Left renal pelvis (tissue), 4 donors: ENCODE data around the gene ZNF646. TPM values are rescaled to one million over a fixed set of nuclear protein-coding genes. Genes with fewer than 3 reads are reported as not detected.

Experiments used
- DNase-seq, 4 donors: peaks; one replicate each; pipeline ENCODE4 v3.0.0-alpha.2; 2013; ENCODE audit warnings: low read depth in 4 of 4, low spot score in 3 of 4
- polyA plus RNA-seq, 4 donors: library from polyadenylated mRNA; unstranded; fragments of 120-200 nt; gene quantifications; one replicate each; pipeline ENCODE4 v1.2.1, GENCODE V29; 2013; ENCODE audit not compliant: insufficient read length in 4 of 4

The ZNF646 gene
- polyA plus RNA-seq, 4 donors = 10.3 to 15.0 (median 11.7) TPM

- DNase-seq = no peak
These were observed 31.5 kb downstream of the ZNF646 start for GRCh38 chr16:31105677-31106213.

GRCh38 chr16:31106509-31107464 is 32.6 kb downstream of the ZNF646 start:
- DNase-seq = no peak

GRCh38 chr16:31107465-31107867 is 33.2 kb downstream of the ZNF646 start:
- DNase-seq = no peak

- no peak for DNase-seq
These were observed 34.0 kb downstream of the ZNF646 start, which contains the start of gene BCKDK for GRCh38 chr16:31108035-31108793. Gene BCKDK (plus strand): TSS chr16:31108386. CDS start chr16:31109224, 838 bp downstream.

GRCh38 chr16:31108794-31109558 is 34.8 kb downstream of the ZNF646 start:
- no peak for DNase-seq

- DNase-seq = no peak
These were observed 35.4 kb downstream of the ZNF646 start for GRCh38 chr16:31109622-31110021.

GRCh38 chr16:31110106-31111034 is 36.1 kb downstream of the ZNF646 start:
- DNase-seq = no peak

- no peak for DNase-seq
These were observed 37.8 kb downstream of the ZNF646 start for GRCh38 chr16:31111881-31112466.

- no peak for DNase-seq
These were observed 38.5 kb downstream of the ZNF646 start for GRCh38 chr16:31112711-31113110.

- DNase-seq = no peak
These were observed 39.2 kb downstream of the ZNF646 start for GRCh38 chr16:31113121-31114120.

- DNase-seq = no peak
These were observed 40.2 kb downstream of the ZNF646 start for GRCh38 chr16:31114468-31114867.

- DNase-seq = peak; percentile 87 to 97 (median 94)
These were observed 43.4 kb downstream of the ZNF646 start, which contains the start of gene KAT8 for GRCh38 chr16:31117384-31118222. Gene KAT8 (plus strand): TSS chr16:31117664. CDS start chr16:31117682, 18 bp downstream.

- DNase-seq = no peak
These were observed 44.3 kb downstream of the ZNF646 start for GRCh38 chr16:31118223-31119155.

GRCh38 chr16:31120129-31120528 is 45.9 kb downstream of the ZNF646 start:
- DNase-seq = no peak

GRCh38 chr16:31125844-31126243 is 51.6 kb downstream of the ZNF646 start:
- no peak for DNase-seq

- no peak for DNase-seq
These were observed 53.0 kb downstream of the ZNF646 start for GRCh38 chr16:31127182-31127581.
